HCT116 (cell line): ENCODE measurements around the gene CDK8. TPM values are rescaled to one million over a fixed set of nuclear protein-coding genes. Genes with fewer than 3 reads are reported as not detected.

Source experiments
- ATAC-seq: fragments of 200-7000 bp; cut with Tn5 transposase; 2 replicates; pipeline ENCODE4 v1.9.1; 2020; ENCODE audit warnings: mild to moderate bottlenecking, moderate library complexity
- BruUV-seq: library from RNA; stranded (reverse); fragments of 400-500 nt; replicated peaks from 2 replicates; lab custom pipeline; 2021; lab: Mats Ljungman, UMichigan
- CTCF ChIA-PET: fragments of 300-600 bp; sonication (Branson Sonifier 250); formaldehyde crosslinking; loops from one replicate; lab custom pipeline; 2021; ENCODE audit warnings: antibody characterized with exemption; lab: Charles Lee
- POLR2A ChIA-PET: fragments of 300-600, 350-600 bp; sonication (Branson Sonifier 250); formaldehyde crosslinking; loops from one replicate; lab custom pipeline; 2021; ENCODE audit warnings: antibody characterized with exemption; lab: Charles Lee
- RAD21 ChIA-PET, 2 experiments: fragments of 300-600 bp; sonication (Branson Sonifier 250); formaldehyde crosslinking; loops; one replicate each; lab custom pipeline; 2023; ENCODE audit warnings: low total read pairs in 2 of 2; ENCODE audit not compliant: uncharacterized antibody in 2 of 2, unreplicated experiment in 2 of 2, low non-redundant PET in 1 of 2; lab: Charles Lee
- DNase-seq: peaks from one replicate; pipeline ENCODE4 v3.0.0-alpha.2; 2010; ENCODE audit warnings: low read depth, low spot score
- H2AFZ ChIP-seq: fragments of 200-600 bp; shearing (Covaris generic), sonication (generic); 2 replicates; pipeline ENCODE4 v1.6.1; 2017; ENCODE audit warnings: low read depth, mixed run types, mixed read lengths, antibody characterized with exemption, low read length; ENCODE audit not compliant: poor library complexity, severe bottlenecking
- H3K27ac ChIP-seq: 2 replicates; pipeline ENCODE4 v1.5.1; 2012; ENCODE audit warnings: low read depth, low read length
- H3K27me3 ChIP-seq: fragments of 200-600 bp; sonication (generic); 2 replicates; pipeline ENCODE4 v1.6.1; 2016; ENCODE audit warnings: mixed run types, low read length, mixed read lengths; ENCODE audit not compliant: insufficient read depth
- H3K36me3 ChIP-seq, 2 experiments: fragments of 200-500 bp in 1 of 2; fragments of 200-600 bp in 1 of 2; sonication (Bioruptor generic) in 1 of 2; sonication (generic) in 1 of 2; 2 replicates each; pipeline versions ENCODE4 v1.5.1 to v1.6.1; 2014 to 2016; ENCODE audit warnings: low read length in 2 of 2, inconsistent platforms in 1 of 2, mixed read lengths in 1 of 2, mixed run types in 1 of 2; ENCODE audit not compliant: insufficient read depth in 2 of 2, control insufficient read depth in 1 of 2
- H3K4me1 ChIP-seq, 2 experiments: fragments of 200-600 bp in 1 of 2; sonication (generic) in 1 of 2; 2 replicates each; pipeline versions ENCODE4 v1.5.1 to v1.6.1; 2012 to 2017; ENCODE audit warnings: low read length in 2 of 2, inconsistent platforms in 1 of 2, mild to moderate bottlenecking in 1 of 2, mixed read lengths in 1 of 2, mixed run types in 1 of 2, moderate library complexity in 1 of 2; ENCODE audit not compliant: insufficient read depth in 2 of 2, control insufficient read depth in 1 of 2
- H3K4me2 ChIP-seq: fragments of 200-600 bp; sonication (generic); 2 replicates; pipeline ENCODE4 v1.6.1; 2017; ENCODE audit warnings: mixed run types, low read length, mixed read lengths
- H3K4me3 ChIP-seq, 2 experiments: fragments of 200-600 bp in 1 of 2; sonication (generic) in 1 of 2; replicated peaks in 1 of 2; 2 replicates each; pipeline ENCODE4 v1.5.1; 2011 to 2016; ENCODE audit warnings: low read length in 2 of 2, control low read depth in 1 of 2, low read depth in 1 of 2, mild to moderate bottlenecking in 1 of 2, mixed read lengths in 1 of 2, mixed run types in 1 of 2
- H3K79me2 ChIP-seq: fragments of 200-600 bp; sonication (generic); 2 replicates; pipeline ENCODE4 v1.6.1; 2017; ENCODE audit warnings: mild to moderate bottlenecking, mixed run types, low read length, moderate library complexity, mixed read lengths; ENCODE audit not compliant: insufficient read depth
- H3K9ac ChIP-seq: fragments of 200-600 bp; sonication (generic); 2 replicates; pipeline ENCODE4 v1.6.1; 2016; ENCODE audit warnings: low read length, mixed read lengths
- H3K9me2 ChIP-seq: fragments of 200-600 bp; sonication (generic), shearing (Covaris generic); 2 replicates; pipeline ENCODE4 v1.6.1; 2017; ENCODE audit warnings: mixed run types, mild to moderate bottlenecking, moderate library complexity; ENCODE audit not compliant: insufficient read depth
- H3K9me3 ChIP-seq, 2 experiments: fragments of 200-500 bp in 1 of 2; fragments of 200-600 bp in 1 of 2; sonication (Bioruptor generic) in 1 of 2; sonication (generic) in 1 of 2; 2 replicates each; pipeline ENCODE4 v1.6.1; 2014 to 2017; ENCODE audit warnings: low read length in 2 of 2, mixed read lengths in 2 of 2, inconsistent platforms in 1 of 2, low read depth in 1 of 2, mild to moderate bottlenecking in 1 of 2, mixed run types in 1 of 2, moderate library complexity in 1 of 2; ENCODE audit not compliant: control insufficient read depth in 1 of 2, insufficient read depth in 1 of 2
- H4K20me1 ChIP-seq: fragments of 200-600 bp; sonication (generic), shearing (Covaris generic); 2 replicates; pipeline ENCODE4 v1.6.1; 2017; ENCODE audit warnings: mixed run types, mild to moderate bottlenecking, moderate library complexity; ENCODE audit not compliant: insufficient read depth
- CTCF ChIP-seq, 3 experiments: fragments of 200-600 bp in 1 of 3; sonication (generic) in 1 of 3; IDR thresholded peaks in 2 of 3; conservative IDR thresholded peaks in 1 of 3; 2 replicates each; pipeline ENCODE4 v1.5.1; 2012 to 2017; ENCODE audit warnings: low read depth in 2 of 3, low read length in 2 of 3, antibody characterized with exemption in 1 of 3, borderline replicate concordance in 1 of 3, control low read depth in 1 of 3, mild to moderate bottlenecking in 1 of 3, mixed read lengths in 1 of 3, mixed run types in 1 of 3, moderate library complexity in 1 of 3; ENCODE audit not compliant: insufficient read depth in 1 of 3
- POLR2A ChIP-seq: IDR thresholded peaks from 2 replicates; pipeline ENCODE4 v1.7.0; 2011; ENCODE audit warnings: borderline replicate concordance; ENCODE audit not compliant: insufficient read depth, insufficient read length; ENCODE audit errors: extremely low read depth
- POLR2AphosphoS5 ChIP-seq: IDR thresholded peaks from 2 replicates; pipeline ENCODE4 v1.6.1; 2011; ENCODE audit warnings: mild to moderate bottlenecking, low read depth, low read length, moderate library complexity
- TCF7L2 ChIP-seq: IDR thresholded peaks from 2 replicates; pipeline ENCODE4 v1.7.0; 2011; ENCODE audit warnings: borderline replicate concordance, inconsistent platforms; ENCODE audit not compliant: insufficient read depth, insufficient read length; ENCODE audit errors: extremely low read depth
- intact Hi-C: fragments of 100-400 bp; cut with micrococcal nuclease; formaldehyde crosslinking; loops from 2 replicates; pipeline ENCODE4 v1.10.0; 2022
- total RNA-seq: library from RNA; stranded (reverse); gene quantifications from one replicate; pipeline ENCODE4 v1.2.1, GENCODE V29; 2021; ENCODE audit not compliant: unreplicated experiment
- TF ChIP-seq, protein P1 (sequence below): IDR thresholded peaks from 2 replicates; pipeline ENCODE4 v1.6.1; 2012
- TF ChIP-seq, protein P2 (sequence below): IDR thresholded peaks from 2 replicates; pipeline ENCODE4 v1.6.1; 2012

CDK8 gene
- total RNA-seq, 1 experiment from 2014 or later = 23.8 TPM

- TF ChIP-seq, protein P1, sequence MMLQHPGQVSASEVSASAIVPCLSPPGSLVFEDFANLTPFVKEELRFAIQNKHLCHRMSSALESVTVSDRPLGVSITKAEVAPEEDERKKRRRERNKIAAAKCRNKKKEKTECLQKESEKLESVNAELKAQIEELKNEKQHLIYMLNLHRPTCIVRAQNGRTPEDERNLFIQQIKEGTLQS = no peak
- TF ChIP-seq POLR2A = no peak
These were observed 1.2 kb downstream of the CDK8 start (continued) for GRCh38 chr13:26255115-26255514.

DNA sequence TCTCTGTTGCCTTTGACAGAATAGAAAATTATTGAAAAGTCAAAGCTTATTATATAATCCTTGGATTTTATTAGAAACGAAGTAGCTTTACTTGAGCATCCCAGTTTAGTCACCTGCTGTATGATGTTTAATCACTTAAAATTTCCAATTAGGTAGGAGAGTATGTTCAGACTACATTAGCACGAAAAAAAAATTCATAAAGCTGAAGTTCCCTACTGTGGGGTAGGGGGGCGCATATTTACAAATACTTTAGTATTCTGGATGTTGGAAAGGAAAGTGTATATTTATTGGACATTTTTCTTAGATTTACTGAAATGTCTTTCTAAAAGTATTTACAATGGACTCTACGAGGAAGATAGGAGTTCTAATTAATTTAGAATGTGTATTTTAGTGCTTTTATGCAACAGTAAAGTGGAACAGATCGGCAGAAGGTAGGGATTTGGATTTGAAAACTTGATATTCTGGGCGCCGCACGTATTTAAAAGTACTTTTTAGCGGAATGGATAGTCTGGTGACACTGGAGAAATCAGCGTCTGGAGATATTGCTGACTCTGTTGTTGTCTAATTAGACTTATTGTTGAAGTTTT, 1.9 kb downstream of the CDK8 start:
- H3K79me2 ChIP-seq = peaks cover 64% of the 10 kb centered on the region
- ChIA-PET RAD21 (no interaction called here), POLR2A (no interaction called here), CTCF (no interaction called here)
- no peak for DNase-seq
- H3K9me3 ChIP-seq = no peaks in the 10 kb centered on the region
- BruUV-seq = no TSS peak
- H3K27me3 ChIP-seq = no peaks in the 10 kb centered on the region
- H3K9me2 ChIP-seq = no peaks in the 10 kb centered on the region
- peaks cover 6 to 13% of the 10 kb centered on the region in 2 experiments; a peak in 3 of 4 replicates for H3K4me1 ChIP-seq
- H3K4me2 ChIP-seq = peak overlapping the region; percentile 89
- no peak overlapping the region for H3K27ac ChIP-seq
- H3K36me3 ChIP-seq = no peaks in the 10 kb centered on the region
- TF ChIP-seq, protein P1 = no peak
- TF ChIP-seq, protein P2, sequence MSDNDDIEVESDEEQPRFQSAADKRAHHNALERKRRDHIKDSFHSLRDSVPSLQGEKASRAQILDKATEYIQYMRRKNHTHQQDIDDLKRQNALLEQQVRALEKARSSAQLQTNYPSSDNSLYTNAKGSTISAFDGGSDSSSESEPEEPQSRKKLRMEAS = no peak
- TF ChIP-seq CTCF (IDR thresholded peaks at IDR 0.05 in 2 of 3, conservative IDR thresholded peaks at IDR 0.05 in 1 of 3; ENCODE audit: borderline replicate concordance in 1 of 3, insufficient read depth in 1 of 3, low read depth in 2 of 3, low read length in 2 of 3) (peak in 2 of 3 experiments; percentile 25 to 51; a peak in 2 of 6 replicates), POLR2AphosphoS5 (no peak), TCF7L2 (no peak), POLR2A (no peak)
- H2AFZ ChIP-seq = no peak overlapping the region
- intact Hi-C loops = no loop called here
- peaks cover 14% of the 10 kb centered on the region; the same call in 1 of the 2 replicates for H4K20me1 ChIP-seq
- H3K9ac ChIP-seq = no peak overlapping the region
- peak overlapping the region; percentile 67 to 75 for H3K4me3 ChIP-seq
- ATAC-seq = no peak
